ENCODE data around the gene SSTR3. TPM values are rescaled to one million over a fixed set of nuclear protein-coding genes. Genes with fewer than 3 reads are reported as not detected.

Gene SSTR3
- total and polyA plus RNA-seq, 9 of the 15 experiments (the other 6 are each of a cell fraction or from before 2014, with no cell fraction given): 0.03 TPM; not detected in 8

DNA sequence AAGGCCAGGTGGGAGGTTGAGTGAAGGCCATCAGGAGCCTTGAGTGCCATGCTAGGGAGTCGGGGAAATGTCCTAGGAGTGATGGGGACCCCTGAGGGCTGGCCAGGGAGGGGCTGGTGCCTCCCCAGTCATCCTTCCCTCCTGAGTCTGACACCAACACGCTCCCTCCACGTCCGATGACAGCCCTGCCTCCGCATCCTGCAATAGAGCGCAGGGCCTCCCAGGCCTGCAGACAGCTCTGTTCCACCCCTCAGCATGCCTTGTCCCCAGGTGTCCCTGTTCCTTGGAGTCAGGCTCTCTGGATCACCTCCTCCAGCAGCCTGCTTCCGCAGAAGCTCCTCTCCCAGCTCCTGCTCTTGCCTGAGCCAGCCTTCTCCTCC lies 28.7 kb upstream of the SSTR3 start (continued):
- no peak for TF ChIP-seq PRDM10 (IDR thresholded peaks at IDR 0.05; ENCODE audit: partially characterized antibody)
- TF ChIP-seq SIX5 (IDR thresholded peaks at IDR 0.05; ENCODE audit: borderline replicate concordance in 1 of 2, insufficient read depth in 1 of 2, low read depth in 1 of 2, low read length in 2 of 2): no peak
- TF ChIP-seq, protein P1, sequence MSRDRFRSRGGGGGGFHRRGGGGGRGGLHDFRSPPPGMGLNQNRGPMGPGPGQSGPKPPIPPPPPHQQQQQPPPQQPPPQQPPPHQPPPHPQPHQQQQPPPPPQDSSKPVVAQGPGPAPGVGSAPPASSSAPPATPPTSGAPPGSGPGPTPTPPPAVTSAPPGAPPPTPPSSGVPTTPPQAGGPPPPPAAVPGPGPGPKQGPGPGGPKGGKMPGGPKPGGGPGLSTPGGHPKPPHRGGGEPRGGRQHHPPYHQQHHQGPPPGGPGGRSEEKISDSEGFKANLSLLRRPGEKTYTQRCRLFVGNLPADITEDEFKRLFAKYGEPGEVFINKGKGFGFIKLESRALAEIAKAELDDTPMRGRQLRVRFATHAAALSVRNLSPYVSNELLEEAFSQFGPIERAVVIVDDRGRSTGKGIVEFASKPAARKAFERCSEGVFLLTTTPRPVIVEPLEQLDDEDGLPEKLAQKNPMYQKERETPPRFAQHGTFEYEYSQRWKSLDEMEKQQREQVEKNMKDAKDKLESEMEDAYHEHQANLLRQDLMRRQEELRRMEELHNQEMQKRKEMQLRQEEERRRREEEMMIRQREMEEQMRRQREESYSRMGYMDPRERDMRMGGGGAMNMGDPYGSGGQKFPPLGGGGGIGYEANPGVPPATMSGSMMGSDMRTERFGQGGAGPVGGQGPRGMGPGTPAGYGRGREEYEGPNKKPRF (IDR thresholded peaks at IDR 0.05; ENCODE audit: low read depth, low read length): no peak

Measured in K562 (cell line).